Activated gamma-delta T cell (primary cell): ENCODE measurements around the gene EXOC2.
"Not testable (repeated sequence)": the region's sequence is repeated elsewhere in the genome, so short reads cannot be mapped to it uniquely, and the experiment has no call there.

Source experiments
- DNase-seq: peaks from one replicate; lab custom pipeline; 2025; lab: John Stamatoyannopoulos, UW

Gene EXOC2

DNA sequence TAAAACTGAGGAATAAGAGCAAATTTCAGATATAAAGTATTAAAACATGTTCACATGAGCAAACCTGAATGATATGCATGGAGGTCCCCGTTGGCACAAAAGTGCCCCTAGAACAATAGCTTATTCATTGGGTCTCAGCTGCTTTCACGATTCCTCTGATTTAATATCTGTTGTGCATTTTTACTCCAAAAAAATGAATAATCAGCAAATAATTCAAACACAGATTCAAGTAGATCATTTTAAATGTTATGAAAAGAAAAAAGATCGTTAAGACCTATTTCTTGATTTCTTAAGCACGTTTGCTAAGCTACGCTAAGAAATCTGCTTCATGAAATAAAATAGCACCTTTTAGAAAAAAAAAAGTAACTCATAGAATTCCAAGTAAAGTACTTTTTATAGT, 57.7 kb downstream of the EXOC2 start:
- DNase-seq, result no peak

DNA sequence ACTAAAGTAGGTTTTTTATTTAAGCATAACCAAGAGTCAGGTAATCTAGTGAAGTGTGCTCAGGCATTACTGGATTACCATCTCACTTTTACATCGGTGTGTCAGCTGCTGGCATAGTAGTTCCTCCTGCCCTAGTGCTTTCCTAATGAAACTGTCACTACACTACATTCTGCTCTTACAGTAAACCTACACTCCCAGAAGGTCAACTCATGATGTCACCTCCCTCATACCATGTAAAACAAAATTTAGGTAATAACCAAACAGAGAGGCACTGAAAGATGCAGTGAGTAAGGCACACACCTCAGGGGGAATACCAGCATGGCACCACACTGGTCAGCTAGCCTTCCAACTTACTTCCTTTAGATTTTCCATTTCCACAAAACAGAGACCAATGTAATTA, 59.3 kb downstream of the EXOC2 start:
- DNase-seq, result no peak

DNA sequence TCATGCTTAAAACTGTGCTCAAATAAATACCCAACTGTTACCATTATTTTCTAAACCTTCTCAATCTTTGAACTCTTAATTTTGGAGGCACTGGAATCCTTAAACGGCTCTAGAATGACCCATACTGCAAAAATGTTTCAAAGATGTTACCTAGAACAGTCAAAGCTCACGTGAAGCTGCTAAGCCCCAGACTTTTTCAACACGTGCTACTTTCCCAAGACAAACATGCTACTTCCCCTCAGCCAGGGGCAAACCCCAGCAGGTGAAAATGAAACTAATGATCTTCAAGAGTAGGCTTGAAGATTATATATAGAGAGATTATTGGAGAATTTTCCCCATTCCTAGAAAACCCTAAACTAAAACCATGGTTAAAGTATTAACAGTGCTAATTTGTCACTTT, 64.2 kb downstream of the EXOC2 start:
- no peak for DNase-seq

DNA sequence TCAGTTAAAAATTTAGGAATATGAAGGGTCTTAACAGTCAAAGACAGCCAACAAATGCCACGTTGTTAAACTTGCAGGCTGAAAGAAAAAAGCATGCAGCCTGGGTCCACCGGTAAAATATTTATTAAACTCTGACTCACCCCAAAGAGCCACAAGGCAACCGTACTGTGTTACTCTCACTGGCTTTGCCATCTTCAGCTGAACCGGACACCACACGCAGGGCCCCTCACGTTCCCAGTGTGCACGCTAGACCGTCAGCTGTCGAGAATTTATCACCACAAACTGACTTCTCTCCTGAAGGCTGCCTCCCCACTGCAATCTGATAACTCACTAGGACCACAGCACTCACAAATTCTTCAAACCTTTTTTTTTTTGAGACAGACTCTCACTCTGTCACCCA, 66.7 kb downstream of the EXOC2 start:
- no peak for DNase-seq

DNA sequence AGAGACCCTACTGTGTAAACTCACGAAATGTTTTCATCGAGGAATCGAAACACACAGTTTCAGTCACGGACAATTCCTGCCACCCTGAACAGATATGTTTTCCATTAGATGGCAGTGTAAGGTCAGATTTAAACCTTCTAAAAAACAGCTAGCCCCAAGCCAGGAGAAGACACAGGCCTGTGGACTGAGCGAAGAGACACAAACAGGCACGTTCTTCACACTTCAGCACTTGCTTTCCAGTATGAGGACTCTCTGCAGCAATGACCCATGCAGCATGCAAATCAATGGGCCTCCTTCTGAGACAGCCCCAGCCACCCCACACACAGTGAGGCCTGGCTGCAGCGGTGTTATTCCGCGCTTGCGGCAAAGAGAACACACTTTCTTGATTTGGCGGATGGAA, 68.0 kb downstream of the EXOC2 start:
- DNase-seq, result no peak

DNA sequence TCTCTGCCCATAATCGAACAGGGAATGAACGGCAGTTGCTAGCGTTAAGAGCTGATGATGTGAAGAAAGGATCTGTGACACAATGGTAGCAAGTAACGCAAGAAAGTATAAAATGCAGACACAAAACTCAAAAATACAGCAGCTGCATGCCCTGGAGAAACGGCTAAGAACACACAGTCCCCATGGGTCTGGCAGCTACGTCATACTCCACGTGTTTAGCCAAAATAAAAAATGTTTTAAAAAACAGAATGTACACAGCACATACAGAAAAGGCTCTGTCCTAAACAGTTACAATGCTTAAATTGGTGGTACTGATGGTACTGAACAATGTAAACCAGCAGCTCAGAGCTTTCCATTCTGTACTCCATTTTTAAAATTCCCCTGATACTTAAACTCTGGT, 70.5 kb downstream of the EXOC2 start:
- no peak for DNase-seq

DNA sequence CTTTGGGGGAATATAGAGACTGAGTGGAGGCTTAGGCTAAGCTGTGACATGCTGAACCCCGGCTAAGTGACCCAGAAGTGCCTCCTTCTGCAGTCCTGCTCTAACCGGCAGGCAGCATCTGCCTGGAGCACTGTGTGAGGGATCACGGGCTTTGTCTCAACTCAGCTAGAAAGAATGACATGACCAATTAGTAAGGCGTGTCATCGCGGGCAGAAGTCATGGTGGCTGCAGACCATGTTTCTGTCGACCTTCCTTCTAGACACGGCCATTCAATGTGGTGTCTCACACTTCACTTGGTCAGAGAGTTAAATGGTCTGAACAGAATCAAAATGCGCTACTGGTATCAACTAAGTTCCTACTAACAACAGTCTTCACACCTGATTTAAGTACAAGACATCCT, 71.0 kb downstream of the EXOC2 start:
- no peak for DNase-seq

DNA sequence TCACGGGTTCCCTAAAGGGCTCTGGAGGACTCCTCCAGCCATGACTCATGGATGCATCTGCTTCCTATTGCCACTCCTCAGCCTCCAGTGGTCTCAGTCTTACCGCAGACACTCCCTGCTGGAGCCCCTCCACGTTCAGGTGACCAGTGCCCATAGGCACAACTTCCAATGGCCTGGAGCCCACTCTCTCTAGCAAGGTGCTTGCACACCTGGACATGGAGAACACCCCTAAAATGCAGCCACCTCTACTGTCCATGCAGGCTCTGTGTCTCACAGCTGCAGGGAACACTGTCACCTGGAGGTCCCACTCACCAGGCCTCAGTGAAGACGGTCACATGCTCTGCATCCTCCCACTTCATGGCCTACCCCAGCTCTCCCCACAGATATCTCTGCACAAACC, 72.0 kb downstream of the EXOC2 start:
- DNase-seq, result no peak

DNA sequence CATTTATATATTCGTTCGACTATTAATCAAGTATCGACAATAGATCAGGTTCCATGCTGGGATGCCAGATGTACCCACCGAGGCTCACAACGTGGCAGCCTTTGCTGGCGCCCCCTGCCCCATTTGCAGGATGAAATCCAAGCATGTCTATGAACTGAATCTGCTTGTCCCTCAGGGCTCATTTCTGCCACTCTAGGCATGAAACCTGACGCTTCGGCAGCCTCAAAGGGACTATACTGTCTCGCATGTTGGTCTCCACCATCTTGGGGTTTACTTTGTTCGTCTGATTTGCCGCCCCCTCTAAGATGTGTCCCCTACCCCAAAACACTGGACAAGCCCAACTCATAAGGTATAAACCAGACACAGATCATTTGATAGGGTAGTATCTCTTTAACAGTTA, 72.8 kb downstream of the EXOC2 start:
- no peak for DNase-seq

DNA sequence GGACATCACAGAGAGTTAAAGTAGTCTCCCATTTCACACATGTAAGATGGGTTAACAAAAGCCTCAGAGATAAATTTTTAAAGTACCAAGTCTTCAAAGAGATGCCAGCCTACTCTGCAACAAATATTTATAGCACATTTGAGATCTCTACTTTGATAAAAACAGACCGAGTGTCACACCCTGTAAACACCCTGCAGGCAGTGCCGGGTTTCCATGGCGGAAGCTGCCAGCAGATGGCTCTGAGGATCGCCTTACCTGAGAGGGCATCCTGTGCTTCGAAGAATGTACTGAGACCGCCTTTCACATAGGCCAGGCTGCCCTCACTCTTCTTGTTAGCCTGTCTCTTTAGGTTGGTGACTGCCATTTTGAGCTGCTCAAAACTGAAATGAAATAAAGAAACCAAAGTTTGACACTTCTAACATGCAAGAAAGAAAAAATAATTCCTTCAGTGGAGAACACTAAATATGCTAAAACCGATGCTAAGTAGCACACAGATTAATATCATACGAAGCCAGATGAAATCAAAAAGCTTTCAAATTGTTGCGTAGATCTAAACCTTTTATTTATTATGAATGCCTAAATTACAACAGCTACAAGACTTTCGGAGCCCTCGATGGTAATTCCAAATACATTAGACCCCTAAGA, 75.4 kb downstream of the EXOC2 start:
- no peak for DNase-seq

DNA sequence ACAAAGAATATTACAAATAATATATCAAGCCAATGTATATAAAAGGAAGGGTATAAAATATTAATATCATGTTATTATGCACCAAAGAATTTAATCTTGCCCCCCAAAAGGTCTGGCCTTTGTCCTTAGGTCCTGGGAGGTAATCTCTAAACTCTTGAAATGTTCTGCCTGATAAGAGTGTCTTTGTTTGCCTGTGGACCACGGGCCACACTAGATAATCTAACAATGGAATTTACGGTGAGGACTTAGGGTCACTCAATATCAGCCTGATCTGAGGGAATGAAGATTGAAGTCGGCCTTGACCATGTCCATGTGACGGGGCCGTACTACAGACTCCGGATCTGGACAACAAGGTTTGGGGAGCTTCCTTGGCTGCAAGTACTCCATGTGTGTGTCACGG, 79.0 kb downstream of the EXOC2 start:
- no peak for DNase-seq

DNA sequence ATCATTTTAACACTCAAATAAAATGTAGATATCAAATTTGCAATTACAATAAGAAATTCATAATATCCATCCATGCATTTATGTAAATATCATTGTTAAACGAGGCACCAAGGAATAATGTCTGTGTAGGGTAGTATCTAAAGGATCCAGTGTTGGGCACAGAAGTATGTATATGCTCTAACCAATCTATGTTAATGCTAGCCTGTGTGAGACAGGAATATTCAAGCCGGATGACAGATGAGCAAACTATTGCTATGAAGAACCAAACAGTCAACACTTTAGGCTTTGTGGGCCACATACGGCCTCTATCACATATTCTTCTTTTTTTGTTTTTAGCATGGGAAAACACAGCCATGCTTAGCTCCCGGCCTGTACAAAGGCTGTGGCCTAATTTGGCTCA, 81.0 kb downstream of the EXOC2 start:
- no peak for DNase-seq

DNA sequence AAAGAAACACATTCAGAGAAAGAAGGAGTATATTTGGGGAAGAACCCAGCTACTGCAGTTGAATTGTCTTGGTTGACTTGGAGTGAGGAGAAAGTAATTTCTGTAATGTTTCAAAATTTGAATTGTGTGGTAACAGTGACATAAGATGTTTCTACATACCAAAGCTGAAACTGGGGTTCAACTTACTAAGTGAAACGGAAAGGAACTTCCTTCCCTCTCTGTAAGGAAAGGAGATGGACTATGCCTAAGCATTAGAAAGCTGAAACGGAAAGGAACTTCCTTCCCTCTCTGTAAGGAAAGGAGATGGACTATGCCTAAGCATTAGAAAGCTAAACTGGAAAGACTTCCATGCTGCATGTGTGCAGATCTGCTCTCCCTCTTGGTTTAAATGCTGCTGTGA, 82.1 kb downstream of the EXOC2 start:
- DNase-seq, result no peak

DNA sequence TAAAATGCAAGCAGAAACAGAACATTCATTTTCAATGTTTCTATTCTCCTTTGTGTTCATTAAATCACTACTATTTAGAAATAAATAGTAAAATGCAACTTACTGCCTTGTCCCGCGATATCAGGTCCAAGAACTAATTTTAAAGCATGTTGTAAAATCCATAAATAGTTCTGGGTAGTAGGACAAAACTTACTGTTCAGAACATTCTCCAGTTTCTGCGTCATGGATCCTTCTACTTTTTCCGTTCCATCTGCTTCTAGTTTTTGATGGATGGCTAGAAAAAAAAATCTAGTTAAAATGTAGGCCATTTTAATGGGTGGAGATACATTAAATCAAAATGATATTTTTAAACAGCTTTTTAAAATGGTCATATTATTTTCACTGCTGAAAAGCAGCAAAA, 83.0 kb downstream of the EXOC2 start:
- no peak for DNase-seq

DNA sequence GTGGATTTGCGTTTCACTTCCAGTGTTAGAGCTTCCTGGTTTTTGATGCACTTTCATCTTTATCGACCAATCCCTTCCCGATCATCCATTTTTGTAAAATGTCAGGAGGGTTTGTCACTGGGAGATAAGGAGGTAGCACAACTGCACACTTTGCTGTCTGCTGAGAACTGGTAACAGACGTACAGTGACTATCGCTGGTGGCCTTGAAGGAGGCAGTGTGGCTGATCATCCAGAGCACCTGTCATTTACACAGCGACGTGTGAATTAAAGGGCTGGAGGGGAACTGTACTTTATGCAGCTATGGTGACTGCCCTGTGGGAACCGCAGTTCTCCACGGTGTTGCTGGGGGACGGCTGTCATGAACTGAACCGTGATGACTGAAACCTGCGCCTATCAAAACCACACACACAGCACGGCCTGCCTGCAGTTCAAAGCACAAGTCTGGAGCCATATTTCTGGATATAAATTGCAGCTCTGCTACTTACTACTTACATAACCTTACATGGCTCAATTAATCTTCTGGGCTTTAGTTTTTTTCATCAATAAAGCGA, 86.0 kb downstream of the EXOC2 start:
- DNase-seq, result no peak

DNA sequence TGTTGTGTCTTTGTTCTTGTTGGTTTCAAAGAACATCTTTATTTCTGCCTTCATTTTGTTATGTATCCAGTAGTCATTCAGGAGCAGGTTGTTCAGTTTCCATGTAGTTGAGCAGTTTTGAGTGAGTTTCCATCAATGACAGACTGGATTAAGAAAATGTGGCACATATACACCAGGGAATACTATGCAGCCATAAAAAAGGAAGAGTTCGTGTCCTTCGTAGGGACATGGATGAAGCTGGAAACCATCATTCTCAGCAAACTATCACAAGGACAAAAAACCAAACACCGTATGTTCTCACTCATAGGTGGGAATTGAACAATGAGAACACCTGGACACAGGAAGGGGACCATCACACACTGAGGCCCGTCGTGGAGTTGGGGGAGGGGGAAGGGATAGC, 87.0 kb downstream of the EXOC2 start:
- DNase-seq, result not testable (repeated sequence)

DNA sequence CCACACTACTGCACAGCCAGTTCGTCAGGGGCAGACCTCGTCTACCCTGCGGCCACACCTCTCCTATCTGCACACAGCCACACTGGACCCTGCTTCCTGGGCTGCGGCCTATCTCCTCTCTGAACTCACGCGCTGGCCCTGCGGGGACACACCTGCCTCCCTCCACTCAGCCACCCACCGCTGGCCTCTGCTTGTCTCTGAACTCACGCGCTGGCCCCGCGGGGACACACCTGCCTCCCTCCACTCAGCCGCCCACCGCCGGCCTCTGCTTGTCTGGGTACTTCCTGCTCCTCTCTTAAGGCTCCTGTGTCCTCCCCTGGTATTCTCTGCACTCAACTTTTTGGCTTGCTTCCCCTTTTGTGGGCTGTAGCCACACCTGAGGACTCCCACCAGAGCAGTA, 88.4 kb downstream of the EXOC2 start:
- no peak for DNase-seq

DNA sequence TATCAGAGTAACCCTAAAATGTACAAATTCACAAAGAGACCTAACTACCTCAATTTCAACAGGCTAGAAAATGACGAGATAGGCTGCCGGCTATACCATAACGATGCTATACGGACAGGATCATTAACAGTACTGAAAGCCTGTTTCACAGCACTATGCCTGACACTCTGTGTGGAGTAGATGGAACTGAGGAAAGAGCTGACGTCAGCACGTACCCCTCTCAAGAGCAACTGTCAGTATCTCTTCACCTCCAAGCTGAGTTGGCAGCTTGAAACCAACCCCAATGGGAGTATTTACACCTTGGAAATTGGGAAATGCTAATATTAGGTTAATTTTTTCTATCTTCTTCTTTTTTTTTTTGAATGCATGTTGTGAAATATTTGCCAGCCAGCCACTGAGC, 89.7 kb downstream of the EXOC2 start:
- DNase-seq, result no peak

DNA sequence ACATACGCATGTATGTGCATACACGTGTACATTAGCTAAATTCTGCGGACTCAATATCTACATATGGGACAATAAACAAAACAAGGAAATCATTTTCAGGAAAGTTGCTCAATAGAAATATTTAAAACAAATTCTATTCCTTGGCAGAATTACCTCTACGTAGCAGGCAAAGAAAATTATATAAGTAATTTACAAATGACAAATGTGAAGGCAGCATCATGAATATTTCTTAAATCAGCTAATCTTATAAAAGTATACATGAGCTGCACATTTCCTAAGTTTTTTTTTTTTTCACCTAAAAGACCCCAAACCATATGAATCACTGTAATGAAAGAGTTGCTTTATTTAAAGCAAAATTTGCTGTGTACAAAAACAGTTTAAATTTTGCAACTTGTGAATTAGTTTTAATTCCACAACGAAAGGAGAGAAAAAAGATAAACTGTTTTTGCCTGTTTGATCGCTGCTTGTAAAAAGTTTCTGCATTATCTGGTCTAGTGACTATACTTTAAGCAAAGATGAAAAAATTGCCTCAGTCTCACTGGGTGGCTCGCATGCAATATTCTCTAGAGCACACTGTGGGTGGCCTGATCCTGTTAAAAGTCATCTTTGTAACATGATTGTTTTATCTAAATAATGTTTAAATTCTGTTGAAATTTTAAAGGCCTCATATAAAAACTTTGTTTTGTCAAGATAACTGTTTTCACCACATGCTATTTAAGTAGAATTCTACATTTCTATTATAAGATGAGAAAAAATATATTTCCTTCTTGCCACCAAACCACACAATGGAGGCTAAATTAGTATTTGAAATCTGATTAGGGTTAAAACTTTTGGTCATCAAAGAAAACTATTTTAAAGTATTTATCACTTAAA, 93.1 kb downstream of the EXOC2 start:
- DNase-seq, result no peak

DNA sequence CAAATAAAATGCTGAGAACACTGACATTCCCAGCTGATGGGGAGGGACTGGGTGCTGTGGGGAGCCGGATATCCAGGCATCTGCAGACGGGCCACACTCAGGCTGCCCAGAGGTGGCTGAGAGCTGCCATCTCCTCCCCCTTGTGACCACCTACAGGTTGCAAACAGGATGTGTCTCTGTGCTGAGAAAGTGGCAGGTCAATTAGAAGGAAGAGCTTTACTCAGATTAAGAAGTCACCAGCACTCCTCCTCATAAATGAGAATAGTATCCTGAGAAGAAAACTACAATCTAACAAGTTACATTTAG, 99.1 kb downstream of the EXOC2 start:
- DNase-seq, result no peak

DNA sequence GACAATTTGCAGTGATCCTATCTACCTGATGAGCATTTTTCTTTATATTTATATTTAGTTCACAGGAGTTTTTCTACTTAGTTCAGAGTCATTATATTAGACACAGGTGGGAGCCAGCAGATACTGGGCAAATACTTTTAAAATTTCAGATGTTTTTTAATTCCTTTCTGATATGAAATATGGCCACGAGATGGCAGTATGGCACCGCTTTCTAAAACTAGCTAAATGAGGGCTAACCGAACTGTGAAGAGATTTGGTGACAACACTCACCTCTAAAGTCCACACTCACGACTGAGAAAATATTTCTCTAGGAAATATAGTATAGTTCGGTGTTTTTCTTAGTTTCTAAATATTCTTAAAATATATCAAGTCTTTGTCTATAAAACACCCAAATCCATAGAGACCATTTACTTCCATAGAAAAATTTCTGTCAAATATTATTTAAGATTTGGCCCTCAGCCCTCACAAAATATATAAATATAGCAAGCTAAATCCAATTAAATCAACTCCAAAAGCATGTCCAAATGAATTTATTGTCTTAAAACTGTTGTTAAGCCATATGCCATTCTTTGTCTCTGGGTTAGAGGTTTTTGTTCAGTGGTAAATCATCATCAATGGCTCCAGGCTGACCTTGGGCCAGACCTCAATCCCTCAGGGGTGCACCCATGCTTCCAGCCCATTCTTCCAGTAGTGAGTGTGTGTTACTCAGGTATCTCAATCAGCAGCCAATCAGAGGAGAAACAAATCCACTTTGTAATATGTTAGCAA, 99.6 kb downstream of the EXOC2 start:
- DNase-seq, result no peak

DNA sequence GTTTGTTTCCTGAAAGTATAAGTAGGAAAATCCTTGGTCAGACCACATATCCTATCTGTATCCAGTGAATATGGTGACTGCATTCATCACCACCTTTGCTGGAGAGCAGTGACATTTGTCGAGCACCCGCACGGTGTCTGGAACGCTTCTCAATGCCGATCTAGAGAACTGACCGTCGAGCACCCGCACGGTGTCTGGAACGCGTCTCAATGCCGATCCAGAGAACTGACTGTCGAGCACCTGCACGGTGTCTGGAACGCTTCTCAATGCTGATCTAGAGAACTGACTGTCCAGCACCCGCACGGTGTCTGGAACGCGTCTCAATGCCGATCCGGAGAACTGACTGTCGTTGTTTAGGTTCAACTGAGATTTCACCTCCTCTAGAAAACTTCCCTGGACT, 103.8 kb downstream of the EXOC2 start:
- no peak for DNase-seq

DNA sequence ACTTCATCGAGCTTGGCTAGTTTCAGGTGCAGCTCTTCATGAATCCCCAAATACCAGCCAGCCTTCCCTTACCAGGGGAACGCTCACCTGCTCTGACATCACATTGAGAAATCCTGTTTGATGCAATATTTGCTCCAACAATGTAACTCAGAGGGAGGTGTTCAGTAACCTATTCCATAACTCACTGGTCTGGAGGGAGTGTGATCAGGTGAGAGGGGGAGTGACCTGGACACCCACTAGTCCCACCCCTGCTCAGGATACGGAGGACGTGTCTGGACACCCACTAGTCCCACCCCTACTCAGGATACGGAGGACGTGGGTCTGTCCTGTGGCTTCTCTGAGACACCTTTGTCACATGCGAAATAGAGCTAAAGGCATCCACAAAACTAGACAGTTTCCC, 106.4 kb downstream of the EXOC2 start:
- no peak for DNase-seq
